Activated T-helper 9 cell treated with anti-CD3 and anti-CD28 coated beads, Interleukin-2, amount 50 U/mL, for 16 hours (primary cell): ENCODE data around the gene AK8.

Source experiments
- DNase-seq: peaks from one replicate; pipeline ENCODE4 v3.0.0-alpha.2; 2020; ENCODE audit warnings: low read depth

The AK8 gene

GRCh38 chr9:132770770-132771310 lies 107.2 kb downstream of the AK8 start:
- DNase-seq = no peak

- DNase-seq = peak; percentile 31
These were observed 107.9 kb downstream of the AK8 start for GRCh38 chr9:132769906-132770769.

DNA sequence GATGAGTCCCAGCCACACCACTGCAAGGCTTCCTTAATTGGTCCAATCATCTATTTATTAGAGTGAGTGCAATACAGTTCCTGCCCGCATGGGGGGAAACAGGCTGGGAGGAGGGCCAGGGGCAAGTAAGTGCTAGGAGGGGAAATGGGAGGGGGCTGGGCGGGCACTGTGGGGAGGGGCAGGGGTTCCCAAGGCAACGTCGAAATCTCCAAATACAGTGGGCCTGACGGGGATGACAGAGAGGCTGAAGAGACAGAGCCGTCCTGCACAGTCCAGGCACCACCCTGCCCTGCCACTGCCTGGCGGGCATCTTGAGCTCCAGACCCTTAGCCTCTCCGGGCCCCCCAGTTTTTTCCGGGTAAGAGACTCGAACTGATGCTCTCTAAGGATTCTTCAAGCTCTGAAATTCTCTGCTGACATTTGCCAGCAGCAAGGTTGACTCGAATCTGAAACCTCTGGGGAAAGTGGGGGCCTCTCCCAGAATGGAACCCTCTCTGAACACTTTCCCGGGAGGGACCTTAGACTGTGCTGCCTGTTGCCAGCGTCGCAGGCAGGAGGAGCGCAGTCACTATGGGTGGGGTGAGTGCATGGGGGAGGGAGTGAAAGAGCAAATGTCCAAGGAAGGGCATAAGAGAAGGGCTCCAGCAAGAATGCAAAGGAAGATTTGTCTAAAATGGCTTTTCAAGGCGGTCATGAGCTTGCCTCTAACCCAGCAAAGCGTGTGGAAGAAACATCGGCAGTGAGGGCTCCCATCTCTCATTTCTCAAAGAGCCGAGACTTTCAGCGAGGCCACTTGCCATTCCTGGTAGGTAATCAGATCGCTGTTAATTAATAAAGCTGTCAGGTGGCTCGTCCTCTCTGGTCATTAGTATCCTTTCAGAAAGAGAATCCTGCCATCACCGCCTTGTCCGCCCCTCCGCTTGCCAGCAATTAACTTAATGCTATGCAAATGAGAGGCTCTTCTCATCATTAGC lies 108.9 kb downstream of the AK8 start:
- DNase-seq = peak; percentile 48

DNA sequence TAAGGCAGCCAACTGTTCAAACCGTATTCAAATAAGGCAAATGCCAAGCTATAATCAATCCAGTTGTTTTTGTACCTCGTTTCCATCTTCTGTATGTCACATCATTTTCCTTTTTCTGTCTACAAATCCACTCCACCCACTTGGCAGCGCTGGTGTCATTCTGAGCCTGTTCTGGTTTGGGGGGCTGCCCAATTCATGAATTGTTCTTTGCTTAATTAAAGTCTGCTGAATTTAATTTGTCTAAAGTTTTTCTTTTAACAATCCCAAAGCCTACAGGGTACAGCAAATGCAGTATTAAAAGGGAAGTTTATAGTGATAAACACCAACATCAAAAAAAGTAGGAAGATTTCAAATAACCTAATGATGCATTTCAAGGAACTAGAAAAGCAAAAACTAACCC lies 114.5 kb downstream of the AK8 start:
- DNase-seq = no peak

DNA sequence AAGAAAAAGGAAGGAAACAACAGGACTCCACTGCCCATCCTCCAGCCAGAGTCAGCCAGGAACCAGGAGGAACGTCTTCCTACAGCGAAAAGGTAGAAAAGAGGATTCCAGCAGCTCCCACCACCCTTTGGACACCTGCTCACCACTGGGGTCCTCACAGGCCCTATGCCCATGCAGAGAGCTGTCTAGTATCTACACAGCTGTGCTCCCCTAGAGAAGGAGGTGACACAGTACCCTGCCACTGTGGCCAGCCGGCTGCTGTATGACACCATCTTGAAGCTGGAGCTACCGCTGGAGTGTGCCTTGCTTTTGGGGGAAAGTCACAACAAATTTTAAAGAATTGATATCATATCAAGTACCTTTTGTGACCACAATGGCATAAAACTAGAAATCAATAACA lies 115.2 kb downstream of the AK8 start:
- DNase-seq = no peak

GRCh38 chr9:132761602-132762001 lies 116.5 kb downstream of the AK8 start:
- DNase-seq = no peak

DNA sequence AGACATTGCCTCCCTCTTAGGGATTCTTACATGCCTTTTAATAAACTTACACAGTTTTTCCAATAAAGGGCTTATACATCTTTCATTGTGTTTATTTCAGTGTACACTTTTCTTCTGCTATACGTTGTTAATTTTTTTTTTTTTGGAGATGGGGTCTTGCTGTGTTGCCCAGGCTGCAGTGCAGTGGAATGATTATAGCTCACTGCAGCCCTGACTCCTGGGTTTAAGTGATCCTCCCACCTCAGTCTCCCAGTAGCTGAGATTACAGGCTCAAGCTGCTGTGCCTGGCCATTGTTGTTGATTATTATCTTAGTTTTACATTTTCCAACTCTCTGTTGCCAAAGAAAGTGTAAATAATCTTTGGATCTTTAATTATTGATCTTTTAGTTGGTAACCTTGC lies 118.0 kb downstream of the AK8 start:
- no peak for DNase-seq

DNA sequence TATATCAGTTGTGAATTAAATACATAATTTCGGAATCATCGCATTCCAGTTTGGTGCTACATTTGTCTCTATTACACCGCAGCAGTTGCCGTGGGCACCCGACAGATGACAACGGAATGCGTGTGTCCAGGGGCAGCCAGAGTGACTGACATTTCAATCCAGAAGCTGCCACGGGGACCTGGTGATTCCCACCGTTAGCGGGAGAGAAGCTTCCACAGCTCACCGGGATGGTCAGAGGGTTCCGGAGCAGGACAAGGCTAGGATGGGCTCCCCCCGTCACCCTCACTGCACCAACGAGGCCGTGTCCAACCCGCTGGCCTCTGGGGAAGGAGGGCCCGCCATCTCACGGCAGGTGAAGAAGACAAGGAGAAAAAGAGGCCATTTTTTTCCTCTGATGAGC lies 121.1 kb downstream of the AK8 start:
- DNase-seq = no peak

GRCh38 chr9:132756214-132756845 lies 121.8 kb downstream of the AK8 start:
- DNase-seq = no peak

DNA sequence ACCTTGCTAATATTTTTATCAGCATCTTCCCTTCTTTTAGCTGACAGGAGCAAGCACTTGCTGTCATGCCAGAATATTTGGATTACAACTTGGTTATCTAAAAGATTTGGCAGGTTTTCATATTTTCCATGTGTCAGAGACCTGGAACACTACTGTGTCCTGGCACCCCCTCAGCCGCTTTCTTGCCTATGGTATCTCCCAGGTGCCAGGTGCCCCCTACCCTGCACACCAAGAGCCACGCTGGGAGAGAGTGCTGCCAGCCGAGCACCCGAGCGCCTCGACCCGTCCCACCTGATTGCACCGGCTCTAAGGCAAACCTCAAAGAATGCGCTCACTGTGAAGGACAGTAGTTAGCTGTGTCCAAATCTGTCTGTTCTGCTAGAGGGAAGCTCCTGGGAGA lies 123.0 kb downstream of the AK8 start:
- no peak for DNase-seq

- no peak for DNase-seq
These were observed 123.8 kb downstream of the AK8 start for GRCh38 chr9:132754236-132754635.

DNA sequence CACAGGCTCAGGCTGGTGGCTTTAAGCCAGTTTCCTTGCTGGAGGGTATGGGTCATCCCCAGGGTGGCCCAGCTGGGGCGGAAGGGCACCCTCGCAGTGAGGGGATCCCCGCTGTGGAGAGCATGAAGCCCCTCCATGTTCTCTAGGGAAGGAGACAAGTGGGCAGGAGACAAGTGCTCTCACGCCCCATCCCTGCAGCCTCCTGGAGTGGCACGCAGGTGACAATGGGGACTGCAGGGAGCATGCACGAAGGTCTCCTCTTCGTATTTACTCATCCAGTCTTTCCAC lies 124.5 kb downstream of the AK8 start:
- no peak for DNase-seq

DNA sequence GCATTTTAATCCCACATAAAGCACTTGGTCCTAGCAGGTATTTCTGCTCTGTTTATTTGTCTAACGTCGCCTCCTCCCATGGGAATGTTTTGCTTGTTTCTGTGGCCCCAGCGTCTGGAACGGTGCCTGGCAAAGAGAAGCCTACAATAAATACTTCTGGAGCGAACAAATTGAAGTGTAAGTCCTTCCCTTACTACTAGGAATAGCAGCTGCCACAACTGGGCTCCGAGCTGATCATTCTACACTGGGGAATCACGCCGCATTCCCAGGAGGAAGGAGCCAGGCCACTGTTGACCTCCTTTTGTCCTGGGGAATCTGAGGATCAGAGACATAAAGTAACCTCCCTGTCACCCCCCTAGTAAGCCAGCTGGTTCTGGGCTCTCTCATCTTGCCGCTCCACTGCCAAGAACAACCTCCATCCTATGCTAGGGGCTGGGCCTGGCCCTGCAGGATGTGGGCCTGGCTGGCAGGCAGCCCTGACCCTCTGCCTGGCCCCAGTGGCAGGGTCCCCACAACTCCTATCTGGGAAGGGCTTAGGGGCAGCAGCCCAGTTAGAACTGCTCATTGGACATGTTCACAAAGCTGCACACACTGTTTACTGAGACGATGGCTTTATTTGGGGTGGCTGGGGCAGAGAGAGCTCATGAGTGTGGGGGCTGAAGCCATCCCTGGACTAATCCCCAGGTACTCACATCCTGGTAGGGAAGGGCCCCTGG lies 125.0 kb downstream of the AK8 start:
- DNase-seq = no peak

DNA sequence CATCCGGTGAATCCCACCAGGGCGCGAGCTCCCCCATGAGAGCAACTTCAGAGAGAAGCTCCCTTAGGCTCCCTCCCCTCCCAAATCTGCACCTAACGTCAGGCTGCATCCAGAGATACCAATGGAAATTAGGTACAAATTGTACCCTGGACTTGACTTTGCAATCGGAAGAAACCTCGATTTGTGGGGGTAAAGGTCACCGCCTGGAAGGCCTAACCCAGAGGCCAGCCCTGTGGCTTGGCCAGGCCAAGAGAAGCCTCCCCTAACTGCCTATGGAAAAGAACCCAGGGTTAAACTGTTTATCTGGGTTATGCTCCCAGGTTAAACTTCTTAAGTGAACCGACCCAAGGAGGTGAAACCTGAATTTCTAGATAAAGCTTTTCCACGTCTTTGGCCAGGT lies 127.4 kb downstream of the AK8 start:
- no peak for DNase-seq

- no peak for DNase-seq
These were observed 128.8 kb downstream of the AK8 start for GRCh38 chr9:132749306-132749705.

DNA sequence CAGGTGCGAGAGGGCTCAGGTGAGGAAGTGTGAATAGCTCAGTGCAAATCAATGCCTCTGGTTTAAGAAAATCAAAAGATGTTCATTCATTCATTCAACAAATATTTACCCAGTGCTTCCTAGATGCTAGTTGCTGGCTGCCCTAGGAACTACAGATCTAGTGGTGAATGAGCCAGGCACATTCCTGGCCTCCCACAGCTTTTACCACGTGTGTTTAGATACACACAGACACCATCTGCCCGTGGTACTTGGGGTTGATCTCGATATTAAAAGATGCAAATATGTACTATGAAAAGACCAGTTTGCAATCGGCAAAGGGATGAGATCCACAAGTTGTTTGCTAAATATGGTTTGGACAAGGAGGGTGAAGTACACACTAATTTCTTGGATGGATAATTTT lies 129.6 kb downstream of the AK8 start:
- no peak for DNase-seq

DNA sequence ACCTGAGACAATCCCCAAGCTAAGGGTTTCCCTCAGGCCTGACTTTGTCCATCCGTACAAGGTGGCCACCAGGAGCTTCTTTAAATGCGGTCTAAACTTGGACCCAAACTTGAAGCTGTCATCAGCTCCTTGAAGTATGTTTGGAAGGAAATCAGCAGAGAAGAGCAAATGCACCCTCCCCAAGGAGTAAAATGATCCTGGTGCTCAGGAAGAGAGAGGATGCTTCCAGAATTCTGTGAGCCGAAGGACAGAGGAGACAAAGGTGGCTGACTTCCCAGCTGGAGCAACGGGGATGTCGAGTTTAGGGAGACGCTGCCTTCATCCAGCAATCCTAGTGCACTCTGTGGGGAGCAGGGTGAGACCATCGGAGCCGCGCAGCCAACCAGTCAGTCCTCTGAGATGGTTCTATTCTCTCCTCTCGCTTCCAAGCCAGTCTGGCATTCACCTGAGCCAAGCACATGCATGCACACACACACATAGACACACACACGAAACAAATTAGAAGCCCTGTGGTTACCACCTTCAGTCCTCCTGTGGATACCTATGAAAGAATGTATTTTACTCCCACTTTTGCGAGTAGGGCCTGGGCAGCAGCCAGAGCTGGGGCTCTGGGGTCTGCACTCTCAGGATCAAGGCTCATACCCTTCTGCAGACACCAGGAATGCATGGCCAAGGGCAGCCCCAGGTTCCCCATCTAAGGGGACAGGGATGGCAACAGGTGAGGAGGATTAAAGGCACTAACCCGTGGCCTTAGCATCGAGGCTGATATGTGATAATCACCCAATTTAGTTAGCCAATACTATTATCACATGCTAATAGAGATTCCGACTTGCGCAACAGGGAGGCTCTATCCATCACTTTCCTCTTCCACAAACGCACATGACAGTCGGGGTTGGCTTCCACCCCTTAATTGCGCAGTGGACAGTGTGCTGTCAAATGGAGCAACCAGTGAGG lies 132.1 kb downstream of the AK8 start:
- DNase-seq = no peak

DNA sequence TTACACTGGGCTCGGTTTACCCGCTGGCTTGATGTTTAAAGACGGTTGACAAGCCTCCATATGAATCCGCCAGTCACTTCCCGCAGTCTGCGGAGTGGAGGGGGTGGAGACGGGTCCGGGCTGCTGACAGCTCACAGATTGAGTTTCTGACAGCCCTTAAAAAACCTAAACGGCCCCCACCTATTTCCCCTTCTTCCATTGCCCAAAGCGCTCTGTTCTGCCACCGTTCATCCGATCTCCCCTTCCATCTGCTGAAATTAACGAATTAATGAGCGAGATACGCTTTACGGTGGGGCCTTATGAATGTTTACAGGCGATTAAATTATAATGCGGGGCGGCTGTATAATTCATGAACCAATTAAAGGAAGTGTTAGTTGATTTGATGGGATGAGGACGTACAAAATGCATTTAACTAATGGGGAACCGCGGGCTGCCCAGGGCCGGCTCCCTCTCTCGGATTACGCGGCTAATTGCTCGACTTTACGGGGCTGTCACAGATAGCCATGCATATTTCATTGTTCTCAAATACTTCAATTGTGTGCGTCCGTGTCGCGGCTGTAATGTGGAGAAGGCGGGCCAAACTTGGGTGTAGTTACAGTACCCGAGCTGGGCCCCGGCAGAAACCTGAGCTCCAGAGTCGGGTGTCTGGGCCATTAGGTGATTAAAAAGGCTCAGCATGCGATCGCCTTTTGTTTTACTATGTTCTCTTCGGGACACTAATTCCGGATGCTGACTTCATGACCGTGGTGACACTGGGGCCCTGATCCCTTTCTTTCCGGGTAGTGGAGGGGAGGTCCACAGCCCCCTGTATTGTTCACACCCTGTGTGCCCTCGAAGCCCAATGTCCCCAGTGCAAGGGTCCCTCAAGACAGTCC lies 133.0 kb downstream of the AK8 start:
- DNase-seq = no peak

GRCh38 chr9:132743931-132744479 lies 134.1 kb downstream of the AK8 start:
- DNase-seq = no peak
